ENCODE results near the gene GPR82. TPM values are rescaled to one million over a fixed set of nuclear protein-coding genes. Genes with fewer than 3 reads are reported as not detected.

GPR82 gene
- polyA plus RNA-seq, 3 donors, result 0.40 to 2.0 (median 0.67) TPM

DNA sequence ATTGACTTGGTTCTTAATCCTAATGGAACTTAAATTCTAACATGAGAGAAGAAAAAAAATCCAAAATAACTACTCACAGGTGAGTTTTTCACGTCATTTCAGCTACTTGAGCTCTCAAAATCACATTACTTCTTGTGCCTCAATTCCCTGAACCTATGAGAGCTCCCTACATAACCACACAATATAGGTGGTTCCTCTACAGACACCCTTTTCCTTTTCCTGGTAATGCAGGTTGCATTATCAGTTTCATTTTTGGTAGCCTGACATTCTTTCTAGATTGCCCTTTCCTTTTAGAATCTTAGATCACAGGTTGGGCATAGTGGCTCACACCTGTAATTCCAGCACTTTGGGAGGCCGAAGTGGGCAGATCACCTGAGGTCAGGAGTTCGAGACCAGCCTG lies 31.0 kb upstream of the GPR82 start:
- TF ChIP-seq, protein P1, sequence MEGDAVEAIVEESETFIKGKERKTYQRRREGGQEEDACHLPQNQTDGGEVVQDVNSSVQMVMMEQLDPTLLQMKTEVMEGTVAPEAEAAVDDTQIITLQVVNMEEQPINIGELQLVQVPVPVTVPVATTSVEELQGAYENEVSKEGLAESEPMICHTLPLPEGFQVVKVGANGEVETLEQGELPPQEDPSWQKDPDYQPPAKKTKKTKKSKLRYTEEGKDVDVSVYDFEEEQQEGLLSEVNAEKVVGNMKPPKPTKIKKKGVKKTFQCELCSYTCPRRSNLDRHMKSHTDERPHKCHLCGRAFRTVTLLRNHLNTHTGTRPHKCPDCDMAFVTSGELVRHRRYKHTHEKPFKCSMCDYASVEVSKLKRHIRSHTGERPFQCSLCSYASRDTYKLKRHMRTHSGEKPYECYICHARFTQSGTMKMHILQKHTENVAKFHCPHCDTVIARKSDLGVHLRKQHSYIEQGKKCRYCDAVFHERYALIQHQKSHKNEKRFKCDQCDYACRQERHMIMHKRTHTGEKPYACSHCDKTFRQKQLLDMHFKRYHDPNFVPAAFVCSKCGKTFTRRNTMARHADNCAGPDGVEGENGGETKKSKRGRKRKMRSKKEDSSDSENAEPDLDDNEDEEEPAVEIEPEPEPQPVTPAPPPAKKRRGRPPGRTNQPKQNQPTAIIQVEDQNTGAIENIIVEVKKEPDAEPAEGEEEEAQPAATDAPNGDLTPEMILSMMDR (IDR thresholded peaks at IDR 0.05), result no peak
- Mint-ChIP-seq H3K27me3 (ENCODE audit: low read depth in 3 of 3) (peaks cover 0 to 6% (median 0%) of the 10 kb centered on the region in 3 donors), H3K4me3 (peak overlapping the region in 1 of 2 donors; percentile 4), H3K4me1 (peaks cover 44% of the 10 kb centered on the region), H3K36me3 (peaks cover 9 to 15% of the 10 kb centered on the region in 2 donors), H3K9me3 (peaks cover 0 to 2% (median 0%) of the 10 kb centered on the region in 7 donors), H3K27ac (peak overlapping the region in 1 of 7 donors; percentile 57)
- Histone ChIP-seq H2AFZ (ENCODE audit: insufficient read depth, low read depth, low read length, poor library complexity, severe bottlenecking) (no peak overlapping the region), H3K9ac (ENCODE audit: insufficient read depth, low read length, poor library complexity, severe bottlenecking) (no peak overlapping the region), H3K4me1 (ENCODE audit: control insufficient read depth in 1 of 2, insufficient read depth in 2 of 2, low read length in 2 of 2) (peaks cover 36 to 54% of the 10 kb centered on the region in 2 donors), H3K4me2 (replicated peaks; ENCODE audit: extremely low read depth, low read length, poor library complexity, severe bottlenecking) (no peak overlapping the region), H3K4me3 (replicated peaks in 1 of 3; ENCODE audit: low read depth in 2 of 3, low read length in 3 of 3) (no peak overlapping the region), H3K27ac (ENCODE audit: low read depth in 1 of 2, low read length in 2 of 2) (no peak overlapping the region), H3K79me2 (ENCODE audit: insufficient read depth, low read length) (no peaks in the 10 kb centered on the region), H3K9me3 (replicated peaks in 1 of 2; ENCODE audit: control insufficient read depth in 1 of 2, insufficient read depth in 1 of 2, low read length in 2 of 2) (no peaks in the 10 kb centered on the region), H3K27me3 (ENCODE audit: control insufficient read depth in 2 of 2, insufficient read depth in 2 of 2, low read length in 2 of 2) (no peaks in the 10 kb centered on the region), H4K20me1 (ENCODE audit: insufficient read depth, low read length) (no peaks in the 10 kb centered on the region), H3K36me3 (replicated peaks in 1 of 2; ENCODE audit: control insufficient read depth in 1 of 2, insufficient read depth in 2 of 2, low read length in 2 of 2) (peaks cover 8 to 13% of the 10 kb centered on the region in 2 donors)
- WGBS (ENCODE audit: insufficient coverage), result no CpG with 5 or more reads among the region's 3 CpGs
- no peak for DNase-seq
- intact Hi-C loops (cut with micrococcal nuclease), result no loop called here

DNA sequence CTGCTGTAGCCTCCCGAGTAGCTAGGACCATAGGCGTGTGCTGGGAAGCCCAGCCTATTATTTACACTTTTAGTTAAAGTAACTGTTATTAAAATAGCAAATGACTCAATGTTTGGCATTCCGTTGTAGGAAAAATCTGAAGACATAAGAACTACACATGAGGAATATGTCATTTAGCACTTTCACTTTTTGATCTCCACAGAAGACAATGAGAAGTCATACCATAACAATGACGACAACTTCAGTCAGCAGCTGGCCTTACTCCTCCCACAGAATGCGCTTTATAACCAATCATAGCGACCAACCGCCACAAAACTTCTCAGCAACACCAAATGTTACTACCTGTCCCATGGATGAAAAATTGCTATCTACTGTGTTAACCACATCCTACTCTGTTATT lies 28.6 kb upstream of the GPR82 start:
- Mint-ChIP-seq H3K4me1 (peaks cover 36% of the 10 kb centered on the region), H3K4me3 (no peak overlapping the region)
- DNase-seq, result no peak

More for the DNA sequence above, 28.6 kb upstream of the GPR82 start:
- Mint-ChIP-seq H3K36me3 (peaks cover 9 to 15% of the 10 kb centered on the region in 2 donors), H3K9me3 (peaks cover 0 to 2% (median 0%) of the 10 kb centered on the region in 7 donors), H3K27me3 (ENCODE audit: low read depth in 3 of 3) (peaks cover 0 to 5% (median 0%) of the 10 kb centered on the region in 3 donors), H3K27ac (no peak overlapping the region)
- Histone ChIP-seq H3K27ac (ENCODE audit: low read depth in 1 of 2, low read length in 2 of 2) (no peak overlapping the region), H3K27me3 (ENCODE audit: control insufficient read depth in 2 of 2, insufficient read depth in 2 of 2, low read length in 2 of 2) (no peaks in the 10 kb centered on the region), H3K4me2 (replicated peaks; ENCODE audit: extremely low read depth, low read length, poor library complexity, severe bottlenecking) (no peak overlapping the region), H3K9ac (ENCODE audit: insufficient read depth, low read length, poor library complexity, severe bottlenecking) (no peak overlapping the region), H3K4me3 (replicated peaks in 1 of 3; ENCODE audit: low read depth in 2 of 3, low read length in 3 of 3) (no peak overlapping the region), H3K4me1 (ENCODE audit: control insufficient read depth in 1 of 2, insufficient read depth in 2 of 2, low read length in 2 of 2) (peaks cover 30 to 38% of the 10 kb centered on the region in 2 donors), H3K36me3 (replicated peaks in 1 of 2; ENCODE audit: control insufficient read depth in 1 of 2, insufficient read depth in 2 of 2, low read length in 2 of 2) (peaks cover 8 to 13% of the 10 kb centered on the region in 2 donors), H3K9me3 (replicated peaks in 1 of 2; ENCODE audit: control insufficient read depth in 1 of 2, insufficient read depth in 1 of 2, low read length in 2 of 2) (no peaks in the 10 kb centered on the region), H2AFZ (ENCODE audit: insufficient read depth, low read depth, low read length, poor library complexity, severe bottlenecking) (no peak overlapping the region), H3K79me2 (ENCODE audit: insufficient read depth, low read length) (no peaks in the 10 kb centered on the region), H4K20me1 (ENCODE audit: insufficient read depth, low read length) (no peaks in the 10 kb centered on the region)
- intact Hi-C loops (cut with micrococcal nuclease), result no loop called here
- 100% methylated on average over 1 of the region's 7 CpGs for WGBS (ENCODE audit: insufficient coverage)
- TF ChIP-seq, protein P1 (IDR thresholded peaks at IDR 0.05), result no peak

Data from CD14-positive monocyte (primary cell).